Measurements from ENCODE around the gene GPR85. TPM values are rescaled to one million over a fixed set of nuclear protein-coding genes. Genes with fewer than 3 reads are reported as not detected.

The GPR85 gene
- total and polyA plus RNA-seq, 4 donors: 0.13 to 1.7 (median 0.42) TPM

GRCh38 chr7:113093561-113093960, 6.9 kb upstream of the GPR85 start:
- Histone ChIP-seq H3K4me3 (ENCODE audit: low read depth in 1 of 3, low read length in 3 of 3) (no peak overlapping the region), H3K36me3 (ENCODE audit: control insufficient read depth in 4 of 4, insufficient read depth in 3 of 4, low read depth in 1 of 4, low read length in 3 of 4) (no peaks in the 10 kb centered on the region), H3K27ac (ENCODE audit: low read depth in 1 of 2, low read length in 2 of 2) (no peak overlapping the region), H3K27me3 (ENCODE audit: control insufficient read depth in 4 of 4, insufficient read depth in 4 of 4, low read length in 3 of 4) (no peaks in the 10 kb centered on the region), H3K9ac (ENCODE audit: low read depth in 1 of 2, low read length in 2 of 2) (no peak overlapping the region), H3K4me1 (ENCODE audit: control insufficient read depth in 4 of 4, insufficient read depth in 4 of 4, low read length in 3 of 4) (no peaks in the 10 kb centered on the region), H3K9me3 (ENCODE audit: control insufficient read depth in 4 of 4, low read length in 3 of 4) (no peaks in the 10 kb centered on the region)
- TF ChIP-seq ZBTB33 (IDR thresholded peaks at IDR 0.05) (no peak), RAD21 (IDR thresholded peaks at IDR 0.05) (no peak), MAX (IDR thresholded peaks at IDR 0.05) (no peak), RXRA (IDR thresholded peaks at IDR 0.05) (no peak), TAF1 (conservative IDR thresholded peaks at IDR 0.05) (no peak), EGR1 (IDR thresholded peaks at IDR 0.05; ENCODE audit: low read depth in 2 of 2) (no peak), JUND (IDR thresholded peaks at IDR 0.05) (no peak), ATF3 (IDR thresholded peaks at IDR 0.05) (no peak), NR2F2 (IDR thresholded peaks at IDR 0.05) (no peak)
- no peak for DNase-seq (ENCODE audit: low spot score)
- WGBS: 61% methylated on average over 1 of the region's 1 CpG

GRCh38 chr7:113092762-113093161, 6.1 kb upstream of the GPR85 start:
- Histone ChIP-seq H3K27ac (ENCODE audit: low read depth in 1 of 2, low read length in 2 of 2) (no peak overlapping the region), H3K36me3 (ENCODE audit: control insufficient read depth in 4 of 4, insufficient read depth in 3 of 4, low read depth in 1 of 4, low read length in 3 of 4) (no peaks in the 10 kb centered on the region), H3K27me3 (ENCODE audit: control insufficient read depth in 4 of 4, insufficient read depth in 4 of 4, low read length in 3 of 4) (peaks cover 0 to under 1% (median 0%) of the 10 kb centered on the region in 4 donors), H3K9me3 (ENCODE audit: control insufficient read depth in 4 of 4, low read length in 3 of 4) (no peaks in the 10 kb centered on the region), H3K4me3 (ENCODE audit: low read depth in 1 of 3, low read length in 3 of 3) (no peak overlapping the region), H3K4me1 (ENCODE audit: control insufficient read depth in 4 of 4, insufficient read depth in 4 of 4, low read length in 3 of 4) (no peaks in the 10 kb centered on the region), H3K9ac (ENCODE audit: low read depth in 1 of 2, low read length in 2 of 2) (no peak overlapping the region)
- no peak for TF ChIP-seq NR2F2 (IDR thresholded peaks at IDR 0.05)
- no peak for TF ChIP-seq FOXA1 (IDR thresholded peaks at IDR 0.05)
- no peak for TF ChIP-seq MAX (IDR thresholded peaks at IDR 0.05)
- TF ChIP-seq HNF4G (IDR thresholded peaks at IDR 0.05): no peak
- TF ChIP-seq CTCF (IDR thresholded peaks at IDR 0.05; ENCODE audit: low read depth, low read length, missing input control): no peak
- TF ChIP-seq REST (IDR thresholded peaks at IDR 0.05): no peak
- no peak for TF ChIP-seq TAF1 (conservative IDR thresholded peaks at IDR 0.05)
- no peak for DNase-seq (ENCODE audit: low spot score)
- 69% methylated on average over 1 of the region's 1 CpG for WGBS
